Trophoblast cell (in vitro differentiated cells and primary cell): ENCODE measurements around the gene DNAJC3. TPM values are rescaled to one million over a fixed set of nuclear protein-coding genes. Genes with fewer than 3 reads are reported as not detected.

Source experiments
- DNase-seq, 2 donors: peaks; one replicate each; pipeline ENCODE4 v3.0.0-alpha.2; 2016
- H2AFZ ChIP-seq: 2 replicates; pipeline ENCODE4 v1.6.1; 2013; ENCODE audit warnings: low read length, moderate library complexity, mild to moderate bottlenecking; ENCODE audit not compliant: insufficient read depth, poor library complexity
- H2AK5ac ChIP-seq: 2 replicates; pipeline ENCODE4 v1.6.1; 2013; ENCODE audit warnings: mild to moderate bottlenecking, low read length
- H2BK120ac ChIP-seq: 2 replicates; pipeline ENCODE4 v1.6.1; 2013; ENCODE audit warnings: low read length, mild to moderate bottlenecking, moderate library complexity; ENCODE audit not compliant: insufficient read depth, poor library complexity
- H2BK12ac ChIP-seq: 2 replicates; pipeline ENCODE4 v1.6.1; 2013; ENCODE audit warnings: mild to moderate bottlenecking, low read length, moderate library complexity
- H2BK5ac ChIP-seq: 2 replicates; pipeline ENCODE4 v1.6.1; 2013; ENCODE audit warnings: low read length, low read depth, moderate library complexity, mild to moderate bottlenecking; ENCODE audit not compliant: poor library complexity
- H3K14ac ChIP-seq: 2 replicates; pipeline ENCODE4 v1.6.1; 2013; ENCODE audit warnings: mild to moderate bottlenecking, low read length
- H3K18ac ChIP-seq: 2 replicates; pipeline ENCODE4 v1.6.1; 2013; ENCODE audit warnings: mild to moderate bottlenecking, low read length
- H3K23ac ChIP-seq: 2 replicates; pipeline ENCODE4 v1.6.1; 2013; ENCODE audit warnings: low read length
- H3K27ac ChIP-seq: 2 replicates; pipeline ENCODE4 v1.5.1; 2013; ENCODE audit warnings: low read depth, mild to moderate bottlenecking, inconsistent platforms, low read length, moderate library complexity
- H3K27me3 ChIP-seq: 2 replicates; pipeline ENCODE4 v1.6.1; 2013; ENCODE audit warnings: inconsistent platforms, mild to moderate bottlenecking, low read length, moderate library complexity; ENCODE audit not compliant: insufficient read depth
- H3K36me3 ChIP-seq, 2 experiments: 1 replicate in 1 of 2; 2 replicates in 1 of 2; pipeline ENCODE4 v1.6.1; 2013; ENCODE audit warnings: low read length in 2 of 2, mild to moderate bottlenecking in 2 of 2, moderate library complexity in 1 of 2; ENCODE audit not compliant: insufficient read depth in 2 of 2, control insufficient read depth in 1 of 2
- H3K4ac ChIP-seq: 2 replicates; pipeline ENCODE4 v1.6.1; 2013; ENCODE audit warnings: low read depth, mild to moderate bottlenecking, low read length, moderate library complexity
- H3K4me1 ChIP-seq, 2 experiments: 1 replicate in 1 of 2; 2 replicates in 1 of 2; pipeline ENCODE4 v1.6.1; 2013; ENCODE audit warnings: low read length in 2 of 2, mild to moderate bottlenecking in 2 of 2, moderate library complexity in 1 of 2; ENCODE audit not compliant: insufficient read depth in 2 of 2, control insufficient read depth in 1 of 2
- H3K4me2 ChIP-seq: 2 replicates; pipeline ENCODE4 v1.6.1; 2013; ENCODE audit warnings: inconsistent platforms, mild to moderate bottlenecking, low read length, moderate library complexity
- H3K4me3 ChIP-seq: 2 replicates; pipeline ENCODE4 v1.5.1; 2013; ENCODE audit warnings: mild to moderate bottlenecking, low read depth, low read length, inconsistent platforms
- H3K79me1 ChIP-seq: one replicate; pipeline ENCODE4 v1.6.1; 2013; ENCODE audit warnings: low read length
- H3K79me2 ChIP-seq: 2 replicates; pipeline ENCODE4 v1.6.1; 2013; ENCODE audit warnings: low read length, mild to moderate bottlenecking; ENCODE audit not compliant: control insufficient read depth, insufficient read depth, poor library complexity
- H3K9ac ChIP-seq: 2 replicates; pipeline ENCODE4 v1.6.1; 2013; ENCODE audit warnings: mild to moderate bottlenecking, low read length
- H3K9me3 ChIP-seq: 2 replicates; pipeline ENCODE4 v1.6.1; 2013; ENCODE audit warnings: low read depth, mild to moderate bottlenecking, control low read depth, inconsistent platforms, low read length; ENCODE audit not compliant: insufficient read depth
- H4K12ac ChIP-seq: 2 replicates; pipeline ENCODE4 v1.6.1; 2013; ENCODE audit warnings: low read depth, mild to moderate bottlenecking, low read length, moderate library complexity
- H4K8ac ChIP-seq: 2 replicates; pipeline ENCODE4 v1.6.1; 2013; ENCODE audit warnings: low read depth, mild to moderate bottlenecking, low read length, moderate library complexity
- H4K91ac ChIP-seq: one replicate; pipeline ENCODE4 v1.6.1; 2013; ENCODE audit warnings: low read depth, mild to moderate bottlenecking, low read length, moderate library complexity
- WGBS: extraction: QIAGEN DNeasy Blood & Tissue Kit; methylation state at CpG from one replicate; pipeline ENCODE4 v1.1.7; 2013; ENCODE audit warnings: missing lambda C conversion rate; ENCODE audit not compliant: insufficient read length, insufficient coverage; ENCODE audit errors: extremely low coverage; 5-methylcytosine and 5-hydroxymethylcytosine counted together
- polyA plus RNA-seq: library from polyadenylated mRNA; stranded (reverse); fragments of 200-250 nt; gene quantifications from 2 replicates; pipeline ENCODE4 v1.2.3, GENCODE V29; 2013

The DNAJC3 gene
- polyA plus RNA-seq = 103 and 108 TPM in 2 replicates

GRCh38 chr13:95676762-95677563 lies at the start of gene DNAJC3:
Gene DNAJC3 (plus strand): TSS chr13:95677139. CDS start chr13:95677256, 117 bp downstream.
- peak; percentile 99 for DNase-seq
- peak within 1 kb of the TSS; percentile 90 for H4K12ac ChIP-seq
- H3K9ac ChIP-seq = peak within 1 kb of the TSS; percentile 93
- peak within 1 kb of the TSS; percentile 86 for H4K91ac ChIP-seq
- H4K8ac ChIP-seq = peak within 1 kb of the TSS; percentile 93
- peaks cover 0 to under 1% of the 10 kb centered on the region in 2 experiments for H3K36me3 ChIP-seq
- peak within 1 kb of the TSS; percentile 86 for H3K14ac ChIP-seq
- H2AK5ac ChIP-seq = no peak within 1 kb of the TSS
- no peak within 1 kb of the TSS for H3K23ac ChIP-seq
- H3K4me3 ChIP-seq = peak within 1 kb of the TSS; percentile 97
- H3K79me1 ChIP-seq = peaks cover 10% of the 10 kb centered on the region
- H3K18ac ChIP-seq = peak within 1 kb of the TSS; percentile 93
- H2BK12ac ChIP-seq = peak within 1 kb of the TSS; percentile 45
- H3K27me3 ChIP-seq = no peaks in the 10 kb centered on the region
- WGBS = no CpG with 5 or more reads among the region's 90 CpGs
- peak within 1 kb of the TSS; percentile 95 for H2AFZ ChIP-seq
- H3K4ac ChIP-seq = peak within 1 kb of the TSS; percentile 91
- H3K4me2 ChIP-seq = peak within 1 kb of the TSS; percentile 87
- H3K4me1 ChIP-seq = peaks cover 0 to 3% of the 10 kb centered on the region in 2 experiments
- H3K9me3 ChIP-seq = no peaks in the 10 kb centered on the region
- H2BK120ac ChIP-seq = peak within 1 kb of the TSS; percentile 93
- H3K27ac ChIP-seq = peak within 1 kb of the TSS; percentile 92
- peaks cover 12% of the 10 kb centered on the region for H3K79me2 ChIP-seq
- peak within 1 kb of the TSS; percentile 91 for H2BK5ac ChIP-seq

- H3K18ac ChIP-seq = no peak overlapping the region
- no peak overlapping the region for H3K4me2 ChIP-seq
- no peak overlapping the region for H2BK12ac ChIP-seq
- no peaks in the 10 kb centered on the region for H3K9me3 ChIP-seq
- no peaks in the 10 kb centered on the region for H3K79me2 ChIP-seq
- DNase-seq = no peak
- H3K23ac ChIP-seq = no peak overlapping the region
- no peak overlapping the region for H2AFZ ChIP-seq
- no peaks in the 10 kb centered on the region for H3K79me1 ChIP-seq
- H3K4me3 ChIP-seq = no peak overlapping the region
- no peak overlapping the region for H2BK120ac ChIP-seq
- H3K4ac ChIP-seq = no peak overlapping the region
- H4K12ac ChIP-seq = no peak overlapping the region
- no peaks in the 10 kb centered on the region for H3K27me3 ChIP-seq
- H3K4me1 ChIP-seq = no peaks in the 10 kb centered on the region
- no peak overlapping the region for H4K91ac ChIP-seq
- WGBS = no CpG with 5 or more reads among the region's 1 CpG
- H3K14ac ChIP-seq = no peak overlapping the region
- no peak overlapping the region for H2AK5ac ChIP-seq
- no peak overlapping the region for H3K9ac ChIP-seq
- H2BK5ac ChIP-seq = no peak overlapping the region
- H4K8ac ChIP-seq = no peak overlapping the region
- peaks cover 20 to 31% of the 10 kb centered on the region in 2 experiments for H3K36me3 ChIP-seq
- no peak overlapping the region for H3K27ac ChIP-seq
Observed at GRCh38 chr13:95627590-95627989, 49.3 kb upstream of the DNAJC3 start.

- Histone ChIP-seq H3K4me2 (no peak overlapping the region), H3K36me3 (peaks cover 17 to 38% of the 10 kb centered on the region in 2 experiments), H3K79me2 (no peaks in the 10 kb centered on the region), H2BK5ac (no peak overlapping the region), H3K9ac (no peak overlapping the region), H2BK120ac (no peak overlapping the region), H3K79me1 (no peaks in the 10 kb centered on the region), H2BK12ac (no peak overlapping the region), H3K4me3 (no peak overlapping the region), H4K91ac (no peak overlapping the region), H4K8ac (no peak overlapping the region), H3K23ac (no peak overlapping the region), H3K18ac (no peak overlapping the region), H2AK5ac (no peak overlapping the region), H3K27me3 (no peaks in the 10 kb centered on the region), H3K4me1 (no peaks in the 10 kb centered on the region), H3K14ac (no peak overlapping the region), H2AFZ (no peak overlapping the region), H4K12ac (no peak overlapping the region), H3K9me3 (no peaks in the 10 kb centered on the region), H3K27ac (no peak overlapping the region), H3K4ac (no peak overlapping the region)
- no peak for DNase-seq
- WGBS = no CpG with 5 or more reads among the region's 1 CpG
Observed at GRCh38 chr13:95628488-95628887, 48.5 kb upstream of the DNAJC3 start.

- H3K27me3 ChIP-seq = no peaks in the 10 kb centered on the region
- no peak overlapping the region for H3K9ac ChIP-seq
- H3K79me2 ChIP-seq = no peaks in the 10 kb centered on the region
- no peak overlapping the region for H3K4me3 ChIP-seq
- no peak overlapping the region for H4K12ac ChIP-seq
- no peak overlapping the region for H3K18ac ChIP-seq
- no CpG with 5 or more reads among the region's 4 CpGs for WGBS
- no peaks in the 10 kb centered on the region for H3K4me1 ChIP-seq
- H3K23ac ChIP-seq = no peak overlapping the region
- H4K91ac ChIP-seq = no peak overlapping the region
- no peak overlapping the region for H3K27ac ChIP-seq
- H2BK12ac ChIP-seq = no peak overlapping the region
- no peak for DNase-seq
- no peak overlapping the region for H3K4me2 ChIP-seq
- no peak overlapping the region for H2AK5ac ChIP-seq
- H2BK5ac ChIP-seq = no peak overlapping the region
- no peak overlapping the region for H3K14ac ChIP-seq
- no peak overlapping the region for H4K8ac ChIP-seq
- H2BK120ac ChIP-seq = no peak overlapping the region
- H3K36me3 ChIP-seq = peaks cover 16 to 37% of the 10 kb centered on the region in 2 experiments
- no peaks in the 10 kb centered on the region for H3K79me1 ChIP-seq
- no peaks in the 10 kb centered on the region for H3K9me3 ChIP-seq
- no peak overlapping the region for H3K4ac ChIP-seq
- no peak overlapping the region for H2AFZ ChIP-seq
Observed at GRCh38 chr13:95629071-95629470, 47.9 kb upstream of the DNAJC3 start.
